Nephron progenitor cell (in vitro differentiated cells): ENCODE measurements around the gene OR5B3.
"Not testable (repeated sequence)": the region's sequence is repeated elsewhere in the genome, so short reads cannot be mapped to it uniquely, and the experiment has no call there.

Source experiments
- DNase-seq: peaks from one replicate; pipeline ENCODE4 v3.0.0; 2021
- H3K27ac Mint-ChIP-seq: 2 replicates; pipeline ENCODE4 v1.8.0; 2021; ENCODE audit warnings: mild to moderate bottlenecking, moderate library complexity, mixed read lengths
- H3K27me3 Mint-ChIP-seq: 2 replicates; pipeline ENCODE4 v1.8.0; 2021; ENCODE audit warnings: mild to moderate bottlenecking, low read depth, mixed read lengths; ENCODE audit not compliant: poor library complexity
- H3K36me3 Mint-ChIP-seq: 2 replicates; pipeline ENCODE4 v1.8.0; 2021; ENCODE audit warnings: low read depth, mixed read lengths
- H3K4me1 Mint-ChIP-seq: 2 replicates; pipeline ENCODE4 v1.8.0; 2021; ENCODE audit warnings: mixed read lengths
- H3K4me3 Mint-ChIP-seq: 2 replicates; pipeline ENCODE4 v1.8.0; 2021; ENCODE audit warnings: mild to moderate bottlenecking, moderate library complexity, mixed read lengths
- H3K9me3 Mint-ChIP-seq: 2 replicates; pipeline ENCODE4 v1.8.0; 2021; ENCODE audit warnings: mild to moderate bottlenecking, moderate library complexity, mixed read lengths
- CTCF ChIP-seq: fragments of 200-600 bp; sonication (generic); IDR thresholded peaks from 2 replicates; pipeline ENCODE4 v1.5.0; 2021; ENCODE audit warnings: antibody characterized with exemption

Gene OR5B3

GRCh38 chr11:58434217-58434616 lies 27.5 kb upstream of the OR5B3 start:
- Mint-ChIP-seq H3K9me3 (peaks cover 4% of the 10 kb centered on the region), H3K36me3 (no peaks in the 10 kb centered on the region), H3K4me3 (no peak overlapping the region), H3K27me3 (no peaks in the 10 kb centered on the region), H3K4me1 (no peaks in the 10 kb centered on the region), H3K27ac (no peak overlapping the region)
- TF ChIP-seq CTCF, result no peak
- DNase-seq, result no peak

GRCh38 chr11:58433638-58434203 lies 27.0 kb upstream of the OR5B3 start:
- DNase-seq, result no peak
- Mint-ChIP-seq H3K36me3 (no peaks in the 10 kb centered on the region), H3K27ac (no peak overlapping the region), H3K4me3 (no peak overlapping the region), H3K9me3 (peaks cover 4% of the 10 kb centered on the region), H3K27me3 (no peaks in the 10 kb centered on the region), H3K4me1 (no peaks in the 10 kb centered on the region)
- no peak for TF ChIP-seq CTCF

- no peak for TF ChIP-seq CTCF
- H3K27ac Mint-ChIP-seq, result no peak overlapping the region
- no peak overlapping the region for H3K4me3 Mint-ChIP-seq
- H3K36me3 Mint-ChIP-seq, result no peaks in the 10 kb centered on the region
- H3K4me1 Mint-ChIP-seq, result no peaks in the 10 kb centered on the region
- no peaks in the 10 kb centered on the region for H3K9me3 Mint-ChIP-seq
- DNase-seq, result no peak
- no peaks in the 10 kb centered on the region for H3K27me3 Mint-ChIP-seq
Measured at GRCh38 chr11:58429273-58429672, 22.6 kb upstream of the OR5B3 start.

- Mint-ChIP-seq H3K27ac (no peak within 1 kb of the TSS), H3K9me3 (no peaks in the 10 kb centered on the region)
- DNase-seq, result no peak
Measured at GRCh38 chr11:58428021-58428420, 21.3 kb upstream of the OR5B3 start, which contains the start of gene OR5B2. Gene OR5B2, minus strand, starts transcription at chr11:58428121. Its CDS starts 4,860 bp downstream, at chr11:58423261.

GRCh38 chr11:58399622-58400021 lies 7.1 kb downstream of the OR5B3 start:
- H3K4me3 Mint-ChIP-seq, DNase-seq, H3K4me1 Mint-ChIP-seq, H3K27ac Mint-ChIP-seq, H3K36me3 Mint-ChIP-seq, H3K9me3 Mint-ChIP-seq, H3K27me3 Mint-ChIP-seq: not testable (repeated sequence)

More at GRCh38 chr11:58428021-58428420, 21.3 kb upstream of the OR5B3 start, which contains the start of gene OR5B2:
- H3K27me3 Mint-ChIP-seq, result no peaks in the 10 kb centered on the region
- no peaks in the 10 kb centered on the region for H3K36me3 Mint-ChIP-seq
- H3K4me3 Mint-ChIP-seq, result no peak within 1 kb of the TSS
- TF ChIP-seq CTCF, result no peak
- no peaks in the 10 kb centered on the region for H3K4me1 Mint-ChIP-seq

- DNase-seq, result no peak
- no peak for TF ChIP-seq CTCF
- H3K4me3 Mint-ChIP-seq, result no peak overlapping the region
- no peaks in the 10 kb centered on the region for H3K4me1 Mint-ChIP-seq
- peaks cover 4% of the 10 kb centered on the region for H3K27me3 Mint-ChIP-seq
- H3K27ac Mint-ChIP-seq, result no peak overlapping the region
- H3K36me3 Mint-ChIP-seq, result no peaks in the 10 kb centered on the region
- H3K9me3 Mint-ChIP-seq, result peaks cover 13% of the 10 kb centered on the region
Measured at GRCh38 chr11:58395581-58395980, 11.1 kb downstream of the OR5B3 start.
